Stimulated activated CD8-positive, alpha-beta memory T cell treated with anti-CD3 and anti-CD28 coated beads, Interleukin-12 subunit alpha, Interleukin-12 subunit beta, amount 100 ng/mL, for 1 hour (primary cell): Measurements from ENCODE around the gene HBG1.

Experiments used
- DNase-seq: peaks from one replicate; pipeline ENCODE4 v3.0.0-alpha.2; 2020; ENCODE audit warnings: low read depth

HBG1 gene

DNA sequence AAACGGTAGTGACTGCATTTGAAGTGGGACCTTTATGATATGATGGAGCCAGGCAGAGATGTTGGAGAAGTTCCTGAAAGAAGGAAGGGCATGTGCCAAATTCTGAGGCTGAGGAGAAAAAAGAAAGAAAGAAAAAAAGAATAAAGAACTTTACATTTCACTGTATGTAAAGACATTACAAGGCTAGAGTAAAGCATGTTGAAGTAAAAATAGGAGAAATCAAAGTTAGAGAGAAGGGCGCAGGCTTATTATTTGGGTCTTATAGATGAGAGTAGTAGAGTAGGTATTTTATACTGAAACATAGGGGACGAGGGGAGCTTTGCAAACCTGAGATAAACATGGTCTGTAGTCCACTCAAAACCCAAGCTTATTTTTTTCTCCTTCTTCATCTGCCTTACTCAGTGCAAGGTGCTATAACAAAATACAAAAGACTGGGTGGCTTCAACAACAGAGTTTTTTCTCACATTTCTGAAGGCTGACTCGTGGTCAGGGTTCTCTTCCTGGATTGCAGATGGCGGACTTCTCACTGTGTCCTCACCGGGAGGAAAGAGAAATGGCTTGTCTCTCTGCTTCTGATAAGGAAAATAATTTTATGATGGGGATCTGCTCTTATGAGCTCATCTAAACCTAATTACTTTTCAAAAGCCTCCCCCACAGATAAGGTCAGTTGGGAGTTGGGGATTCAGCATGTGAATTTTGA lies 2.7 kb downstream of the HBG1 start:
- DNase-seq, result no peak

DNA sequence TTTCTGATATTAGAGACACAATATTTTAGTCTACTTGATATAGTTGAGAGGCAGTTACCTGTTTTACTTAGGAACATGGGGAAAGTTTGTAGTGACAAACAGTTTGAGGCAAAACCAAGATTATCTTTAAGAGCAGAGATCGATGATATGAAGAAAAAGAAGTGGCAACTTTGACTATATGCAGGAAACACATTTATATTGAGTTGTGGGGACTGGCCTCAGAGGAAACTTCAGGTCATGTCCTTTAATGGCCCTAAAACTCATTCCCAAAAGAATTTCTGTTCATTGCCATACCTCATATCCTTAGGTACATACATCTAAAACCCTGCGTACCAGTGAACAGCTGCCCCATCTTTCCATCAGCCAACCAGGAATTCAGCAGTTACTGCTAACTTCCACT lies 4.5 kb downstream of the HBG1 start:
- DNase-seq, result no peak

DNA sequence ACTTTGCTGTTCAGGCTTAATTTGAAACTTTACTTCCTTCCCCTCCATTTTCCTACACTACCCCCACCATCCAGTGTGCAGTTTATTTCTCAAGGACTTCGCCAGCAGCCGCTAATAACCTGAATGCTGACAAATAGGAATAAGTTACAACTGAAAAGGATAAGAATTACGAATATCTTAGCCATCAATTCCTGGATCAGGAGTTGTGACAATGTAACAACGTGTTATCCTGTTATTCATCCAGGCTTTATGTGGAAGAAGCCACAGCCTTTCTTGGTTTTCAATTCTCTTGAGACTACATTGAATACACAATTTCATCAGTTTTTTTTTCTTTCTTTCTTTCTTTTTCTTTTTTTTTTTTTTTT lies 5.9 kb downstream of the HBG1 start:
- DNase-seq, result no peak

DNA sequence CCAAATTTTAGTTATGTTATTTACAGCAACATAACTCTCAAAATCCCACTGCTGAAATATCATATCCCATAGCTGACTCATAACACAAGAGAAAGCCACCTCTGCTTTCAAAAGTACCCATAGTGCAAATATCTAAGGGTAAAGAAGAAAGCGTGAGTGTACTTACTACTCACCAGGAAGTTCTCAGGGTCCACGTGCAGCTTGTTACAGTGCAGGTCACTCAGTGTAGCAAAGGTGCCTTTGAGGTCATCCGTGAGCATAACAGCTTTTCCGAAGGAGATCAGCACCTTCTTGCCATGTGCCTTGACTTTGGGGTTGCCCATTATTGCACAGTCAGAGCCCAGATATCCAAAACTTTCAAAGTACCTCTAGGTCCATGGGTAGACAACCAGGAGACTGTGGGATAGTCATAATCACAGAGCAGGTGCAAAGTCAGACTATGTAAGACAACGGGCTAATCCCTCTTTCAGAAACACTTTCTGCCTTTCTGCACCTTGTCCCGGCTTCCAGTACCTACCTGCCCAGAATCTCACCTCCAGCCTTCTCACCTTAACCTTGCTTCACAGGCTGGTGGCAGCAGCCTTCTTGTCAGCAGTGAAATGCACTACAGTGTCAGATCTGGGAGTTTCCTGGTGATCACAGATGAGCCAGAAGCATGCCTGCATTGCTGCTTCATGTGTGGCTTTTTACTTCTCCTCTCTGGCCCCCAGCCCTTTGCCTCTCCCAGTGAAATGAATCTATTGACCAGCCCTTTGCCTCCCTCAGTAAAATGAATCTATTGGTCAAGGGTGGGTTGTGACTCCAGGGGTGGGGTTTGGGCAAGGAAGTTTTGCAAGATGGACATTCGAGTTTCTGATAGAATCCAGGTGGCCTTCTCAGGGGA lies 6.5 kb downstream of the HBG1 start:
- DNase-seq, result no peak

DNA sequence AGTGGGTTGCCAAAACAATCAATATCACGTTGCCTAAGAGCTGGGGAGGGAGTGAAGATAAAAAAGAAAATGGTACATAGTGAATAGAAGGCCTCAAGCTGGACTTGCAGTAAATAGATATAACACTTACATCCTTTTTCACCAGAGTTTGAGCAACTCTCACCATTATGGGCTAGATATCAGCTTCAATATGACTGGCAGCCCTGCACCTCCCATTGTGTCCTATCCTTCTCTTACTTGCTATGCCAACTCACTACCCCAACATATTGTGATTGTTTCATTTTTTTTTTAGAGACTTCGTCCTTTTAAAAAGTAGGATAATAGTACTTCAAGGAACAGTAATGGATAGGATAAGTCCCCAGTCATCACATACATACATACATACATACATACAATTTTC lies 7.4 kb downstream of the HBG1 start:
- no peak for DNase-seq

DNA sequence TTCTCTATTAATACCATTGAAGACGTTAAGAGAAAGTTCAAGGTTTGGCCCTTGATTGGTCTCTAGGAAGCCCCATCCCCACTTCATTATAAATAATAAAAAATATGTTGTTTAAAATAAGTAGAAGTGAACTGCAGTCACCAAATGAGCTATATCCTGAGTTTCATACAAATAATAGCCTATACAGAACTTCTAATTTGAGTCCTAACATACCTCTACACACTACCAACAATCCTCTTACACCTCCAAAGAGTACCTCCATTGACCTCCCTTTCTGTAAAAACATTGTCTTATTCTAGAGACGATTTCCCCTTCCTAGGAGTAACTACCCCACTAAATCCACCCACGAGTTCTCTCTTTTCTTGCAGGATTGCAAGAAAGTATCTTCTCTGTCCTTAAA lies 8.2 kb downstream of the HBG1 start:
- DNase-seq, result no peak

DNA sequence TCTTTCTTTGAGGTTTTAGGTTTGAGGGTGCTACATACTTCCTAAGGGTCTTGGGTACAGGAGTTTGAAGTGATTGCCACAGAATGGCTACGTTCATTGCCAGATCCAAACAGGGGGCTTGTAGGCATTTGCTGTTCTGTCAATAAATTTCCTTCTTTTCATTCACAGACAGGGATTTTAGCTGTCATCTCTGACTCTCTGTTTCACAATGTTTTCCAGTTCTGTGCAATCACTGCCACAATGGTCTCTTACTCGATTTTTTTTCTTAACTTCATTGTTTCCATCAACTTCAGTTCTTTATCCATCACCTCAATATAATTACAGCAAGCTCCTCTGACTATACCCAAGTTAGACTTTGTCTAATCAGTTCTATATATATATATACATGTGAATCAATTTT lies 9.2 kb downstream of the HBG1 start:
- DNase-seq, result no peak

DNA sequence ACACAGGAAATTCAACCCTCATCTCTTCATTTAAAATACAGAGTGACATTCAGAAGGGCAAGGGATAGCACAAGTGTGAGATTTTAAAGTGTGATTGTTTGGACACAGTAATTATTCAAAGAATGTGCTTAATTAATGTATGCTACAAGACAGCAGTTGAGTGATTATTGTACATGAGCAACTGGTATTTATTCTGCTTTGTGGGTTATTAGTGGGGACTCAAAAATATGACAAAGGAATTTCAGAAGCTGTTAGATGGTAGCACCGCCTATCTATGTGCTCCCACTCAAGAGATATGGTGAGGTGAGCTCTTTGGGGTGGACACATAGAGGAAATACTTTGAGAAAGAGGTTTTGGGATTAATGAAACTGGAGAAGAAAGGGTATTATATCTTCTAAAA lies 9.6 kb downstream of the HBG1 start:
- no peak for DNase-seq

DNA sequence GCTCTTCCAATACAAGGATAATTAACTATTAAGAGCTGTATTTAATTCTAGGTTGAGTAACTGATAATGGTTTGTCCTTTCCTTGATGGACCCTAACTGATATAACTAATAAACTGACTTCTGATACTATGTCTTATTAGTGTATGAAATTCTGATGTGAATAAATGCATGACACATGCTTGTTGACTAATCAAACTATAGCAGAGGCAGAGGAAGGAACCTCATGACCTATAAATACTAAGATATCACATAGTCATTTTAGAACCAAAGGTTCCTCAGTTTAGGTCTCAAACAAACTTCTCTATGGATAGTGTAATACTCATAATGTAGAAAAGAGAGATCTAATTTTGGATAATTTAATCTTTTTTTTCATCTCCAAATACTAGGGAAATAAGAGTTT lies 10.6 kb downstream of the HBG1 start:
- no peak for DNase-seq

DNA sequence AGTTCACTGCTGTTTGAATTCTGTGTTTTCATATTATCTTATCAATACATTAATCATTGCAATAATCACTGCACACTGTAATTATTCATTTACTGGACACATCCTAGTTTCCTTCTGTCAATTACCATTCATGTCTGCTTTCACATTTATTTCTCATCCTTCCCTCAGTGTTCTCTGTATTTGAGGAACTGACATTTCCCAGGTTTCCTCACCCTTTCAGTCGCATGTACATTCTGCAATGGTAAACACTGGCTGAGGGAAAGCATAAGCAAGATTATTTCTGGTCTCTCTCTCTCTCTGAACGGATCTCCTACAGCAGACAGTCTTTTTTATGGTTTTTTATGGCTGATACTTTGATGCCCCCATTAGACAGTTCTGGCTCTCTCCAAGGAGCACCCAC lies 11.2 kb downstream of the HBG1 start:
- DNase-seq, result no peak

DNA sequence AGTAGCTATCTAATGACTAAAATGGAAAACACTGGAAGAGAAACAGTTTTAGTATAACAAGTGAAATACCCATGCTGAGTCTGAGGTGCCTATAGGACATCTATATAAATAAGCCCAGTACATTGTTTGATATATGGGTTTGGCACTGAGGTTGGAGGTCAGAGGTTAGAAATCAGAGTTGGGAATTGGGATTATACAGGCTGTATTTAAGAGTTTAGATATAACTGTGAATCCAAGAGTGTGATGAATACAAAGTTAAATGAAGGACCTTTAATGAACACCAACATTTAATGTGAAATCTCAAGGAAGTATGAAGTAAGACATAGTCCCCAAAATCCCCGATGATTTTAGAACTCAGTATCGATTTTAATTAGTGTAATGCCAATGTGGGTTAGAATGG lies 12.2 kb downstream of the HBG1 start:
- no peak for DNase-seq

DNA sequence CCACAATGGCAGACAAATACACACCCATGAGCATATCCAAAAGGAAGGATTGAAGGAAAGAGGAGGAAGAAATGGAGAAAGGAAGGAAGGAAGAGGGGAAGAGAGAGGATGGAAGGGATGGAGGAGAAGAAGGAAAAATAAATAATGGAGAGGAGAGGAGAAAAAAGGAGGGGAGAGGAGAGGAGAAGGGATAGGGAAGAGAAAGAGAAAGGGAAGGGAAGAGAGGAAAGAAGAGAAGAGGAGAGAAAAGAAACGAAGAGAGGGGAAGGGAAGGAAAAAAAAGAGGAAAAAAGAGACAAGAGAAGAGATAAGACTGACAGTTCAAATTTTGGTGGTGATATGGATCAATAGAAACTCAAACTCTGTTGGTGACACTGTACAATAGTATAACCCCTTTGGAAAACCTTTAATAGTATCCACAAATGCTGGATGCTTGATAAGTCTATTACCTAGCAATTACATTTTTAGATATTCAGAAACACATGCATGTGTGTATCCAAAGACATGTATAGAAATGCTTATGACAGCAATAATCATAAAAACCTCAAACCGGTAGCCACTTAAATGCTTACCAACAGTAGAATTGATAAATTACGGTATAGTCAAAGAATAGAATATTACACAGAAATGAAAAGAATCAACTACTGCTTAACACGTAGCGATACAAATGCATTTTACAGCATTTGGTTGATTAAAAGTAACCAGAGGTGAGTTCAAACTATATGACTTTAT lies 14.1 kb downstream of the HBG1 start:
- DNase-seq, result no peak

DNA sequence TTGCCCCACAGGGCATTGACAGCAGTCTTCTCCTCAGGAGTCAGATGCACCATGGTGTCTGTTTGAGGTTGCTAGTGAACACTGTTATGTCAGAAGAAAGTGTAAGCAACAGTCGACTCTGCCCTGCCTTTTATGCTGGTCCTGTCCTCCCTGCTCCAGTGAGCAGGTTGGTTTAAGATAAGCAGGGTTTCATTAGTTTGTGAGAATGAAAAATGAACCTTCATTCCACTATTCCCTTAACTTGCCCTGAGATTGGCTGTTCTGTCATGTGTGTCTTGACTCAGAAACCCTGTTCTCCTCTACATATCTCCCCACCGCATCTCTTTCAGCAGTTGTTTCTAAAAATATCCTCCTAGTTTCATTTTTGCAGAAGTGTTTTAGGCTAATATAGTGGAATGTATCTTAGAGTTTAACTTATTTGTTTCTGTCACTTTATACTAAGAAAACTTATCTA lies 15.2 kb downstream of the HBG1 start, which contains the start of gene HBD:
Gene HBD, minus strand, starts transcription at position 103 of the 454 bp plus-strand sequence. Its CDS starts 50 bp downstream, at position 53.
- no peak for DNase-seq

DNA sequence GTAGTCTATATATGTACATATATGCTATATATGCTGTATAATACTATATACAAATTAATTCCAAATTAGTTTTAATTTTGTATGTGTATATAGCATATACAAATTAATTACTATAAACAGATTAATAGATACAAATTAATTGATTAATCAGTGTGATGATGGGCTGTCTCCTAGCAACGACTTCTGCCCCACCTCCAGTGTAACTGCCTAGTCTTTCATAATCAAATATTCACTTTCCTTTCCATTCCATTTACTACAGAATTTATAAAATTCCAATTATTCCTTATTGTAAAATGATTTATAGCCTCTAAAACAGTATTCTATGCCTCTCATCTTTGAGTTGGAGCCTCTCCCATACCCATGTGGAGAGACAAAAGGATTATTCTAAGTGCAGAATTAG lies 16.4 kb downstream of the HBG1 start:
- DNase-seq, result no peak

DNA sequence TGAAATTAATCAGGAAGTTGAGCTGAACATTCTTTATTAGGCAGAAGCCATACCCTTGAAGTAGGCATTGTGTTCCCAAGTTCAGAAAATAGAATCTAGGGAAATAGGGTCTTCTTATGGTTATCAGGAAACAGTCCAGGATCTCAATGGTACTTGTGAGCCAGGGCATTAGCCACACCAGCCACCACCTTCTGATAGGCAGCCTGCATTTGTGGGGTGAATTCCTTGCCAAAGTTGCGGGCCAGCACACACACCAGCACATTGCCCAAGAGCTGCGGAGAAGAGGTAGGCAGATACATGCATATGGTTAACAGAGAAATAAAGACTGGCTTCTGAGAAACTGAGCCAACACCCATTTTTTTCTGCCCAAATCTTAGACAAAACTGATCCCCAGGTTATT lies 16.8 kb downstream of the HBG1 start:
- no peak for DNase-seq

DNA sequence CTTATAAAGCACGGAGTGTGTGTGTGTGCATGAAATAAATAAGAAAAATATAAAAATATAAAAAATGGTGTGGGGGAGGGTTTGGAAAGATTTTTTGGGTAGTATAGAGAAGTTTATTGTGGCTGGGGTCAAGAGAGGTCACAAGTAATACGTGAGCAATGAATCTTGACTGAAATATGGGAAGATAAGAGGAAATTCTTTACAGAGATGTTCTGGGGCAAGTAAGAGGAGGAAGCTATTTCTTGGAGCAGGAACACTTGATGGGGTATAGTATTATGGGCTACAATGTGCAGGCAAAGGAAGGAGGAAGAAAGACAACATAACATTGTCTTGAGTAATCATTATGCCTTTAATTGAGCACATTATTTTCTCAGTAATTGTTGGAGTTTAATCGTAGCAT lies 17.5 kb downstream of the HBG1 start:
- DNase-seq, result no peak

DNA sequence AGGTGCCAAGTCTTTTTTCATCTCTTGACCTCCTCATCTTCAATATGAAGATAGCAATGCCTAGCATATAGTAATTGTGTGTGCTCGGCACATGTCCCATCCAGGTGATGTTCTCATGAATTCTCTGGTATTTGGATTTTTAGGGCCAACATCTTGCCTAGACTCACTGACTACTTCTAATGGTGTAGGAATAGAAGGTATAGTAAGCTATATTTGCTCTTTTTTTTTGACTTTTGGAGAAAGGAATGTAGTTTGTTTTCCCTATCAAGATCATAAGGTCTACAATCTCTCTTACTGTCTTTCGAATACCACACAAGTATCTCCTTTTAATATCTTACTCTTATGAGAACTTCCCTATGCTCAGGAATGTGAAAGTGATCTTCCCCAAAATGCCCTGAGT lies 18.5 kb downstream of the HBG1 start:
- DNase-seq, result no peak

DNA sequence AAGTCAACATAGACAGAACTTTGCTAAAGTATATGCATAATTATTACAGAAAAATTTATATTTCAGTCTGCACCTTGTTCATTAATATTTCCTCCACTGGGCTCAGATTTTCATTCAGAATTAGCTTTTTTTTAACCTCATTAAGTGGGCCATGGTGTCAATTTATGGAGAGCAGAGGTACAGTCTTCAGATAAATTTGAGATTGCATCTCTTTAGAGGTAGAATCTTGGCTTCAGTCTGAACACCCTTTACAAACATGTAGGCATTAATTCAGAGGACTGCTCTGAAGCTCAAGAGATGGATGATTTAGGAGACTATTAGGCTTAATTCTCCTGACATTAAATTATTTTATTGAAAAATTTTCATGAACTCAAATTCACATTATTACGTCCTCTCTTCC lies 19.4 kb downstream of the HBG1 start:
- DNase-seq, result no peak

DNA sequence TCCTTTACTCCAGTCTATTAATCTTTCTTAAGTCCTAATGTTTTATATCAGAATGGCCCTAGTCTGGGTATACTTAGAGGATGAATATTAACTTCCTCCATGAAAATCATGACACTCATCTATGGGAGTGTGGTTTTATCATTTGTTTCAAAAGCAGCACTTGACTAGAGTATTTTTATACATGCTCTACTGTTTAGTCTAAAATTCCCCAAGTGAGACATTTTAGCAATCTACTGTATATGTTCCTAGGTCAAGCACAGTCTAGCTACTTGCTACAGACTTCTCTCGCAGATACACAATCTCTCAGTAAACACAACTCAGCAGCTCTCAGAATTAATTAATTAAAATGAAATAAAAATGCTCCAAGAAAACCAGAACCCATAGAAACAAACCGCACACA lies 19.9 kb downstream of the HBG1 start:
- no peak for DNase-seq

DNA sequence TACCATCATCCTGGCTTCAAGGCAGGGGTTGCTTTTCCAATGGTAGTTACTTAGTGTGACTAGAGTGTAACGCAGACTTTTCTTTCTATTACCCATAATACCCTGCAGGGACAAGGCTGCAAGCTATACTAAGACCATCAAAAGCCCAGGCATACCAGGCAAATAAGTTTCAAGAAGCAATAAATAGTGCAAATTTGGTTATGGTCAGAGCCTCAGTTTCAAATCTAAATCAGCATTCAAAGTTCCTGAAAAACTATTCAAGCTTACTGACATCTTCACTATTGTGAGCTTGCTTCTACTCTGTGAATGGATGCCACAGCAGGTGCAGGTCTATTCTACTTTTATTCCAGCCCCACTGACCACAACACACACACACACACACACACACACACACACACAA lies 20.3 kb downstream of the HBG1 start:
- DNase-seq, result no peak

DNA sequence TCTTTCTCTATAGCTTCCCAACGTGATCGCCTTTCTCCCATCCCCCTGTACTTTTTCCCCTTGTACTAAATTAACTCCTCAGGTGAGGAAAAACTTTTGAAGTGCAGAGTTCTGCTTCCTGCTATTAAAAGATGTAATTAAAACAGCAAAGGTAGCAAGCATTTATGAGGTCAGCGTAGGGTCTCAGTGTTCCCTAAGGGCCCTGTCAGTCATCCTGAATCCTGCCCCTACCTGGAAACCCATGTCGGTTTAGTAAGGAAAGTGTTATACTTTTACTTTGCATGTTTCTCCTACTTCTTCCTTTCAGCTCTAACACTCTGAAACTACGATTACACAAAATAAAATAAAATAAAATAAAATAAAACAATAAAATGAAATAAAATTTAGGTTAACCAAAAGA lies 21.5 kb downstream of the HBG1 start:
- DNase-seq, result no peak

DNA sequence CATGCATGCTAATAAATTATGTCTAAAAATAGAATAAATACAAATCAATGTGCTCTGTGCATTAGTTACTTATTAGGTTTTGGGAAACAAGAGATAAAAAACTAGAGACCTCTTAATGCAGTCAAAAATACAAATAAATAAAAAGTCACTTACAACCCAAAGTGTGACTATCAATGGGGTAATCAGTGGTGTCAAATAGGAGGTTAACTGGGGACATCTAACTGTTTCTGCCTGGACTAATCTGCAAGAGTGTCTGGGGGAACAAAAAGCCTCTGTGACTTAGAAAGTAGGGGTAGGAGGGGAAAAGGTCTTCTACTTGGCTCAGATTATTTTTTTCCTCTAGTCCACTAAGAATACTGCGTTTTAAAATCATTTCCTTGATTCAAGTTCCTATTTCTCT lies 22.0 kb downstream of the HBG1 start:
- no peak for DNase-seq

DNA sequence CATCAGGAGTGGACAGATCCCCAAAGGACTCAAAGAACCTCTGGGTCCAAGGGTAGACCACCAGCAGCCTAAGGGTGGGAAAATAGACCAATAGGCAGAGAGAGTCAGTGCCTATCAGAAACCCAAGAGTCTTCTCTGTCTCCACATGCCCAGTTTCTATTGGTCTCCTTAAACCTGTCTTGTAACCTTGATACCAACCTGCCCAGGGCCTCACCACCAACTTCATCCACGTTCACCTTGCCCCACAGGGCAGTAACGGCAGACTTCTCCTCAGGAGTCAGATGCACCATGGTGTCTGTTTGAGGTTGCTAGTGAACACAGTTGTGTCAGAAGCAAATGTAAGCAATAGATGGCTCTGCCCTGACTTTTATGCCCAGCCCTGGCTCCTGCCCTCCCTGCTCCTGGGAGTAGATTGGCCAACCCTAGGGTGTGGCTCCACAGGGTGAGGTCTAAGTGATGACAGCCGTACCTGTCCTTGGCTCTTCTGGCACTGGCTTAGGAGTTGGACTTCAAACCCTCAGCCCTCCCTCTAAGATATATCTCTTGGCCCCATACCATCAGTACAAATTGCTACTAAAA lies 22.8 kb downstream of the HBG1 start, which contains the start of gene HBB:
Gene HBB, minus strand, starts transcription at position 340 of the 579 bp plus-strand sequence. Its CDS starts 50 bp downstream, at position 290.
- DNase-seq, result no peak
